WI38 (cell line): ENCODE measurements around the gene SLC4A4.

ENCODE experiments used
- H3K4me3 ChIP-seq: 2 replicates; pipeline ENCODE4 v1.5.1; 2011; ENCODE audit warnings: low read depth, mild to moderate bottlenecking, control low read depth, low read length
- TF ChIP-seq, protein P1 (sequence below): IDR thresholded peaks from 2 replicates; pipeline ENCODE4 v1.5.1; 2012; ENCODE audit warnings: low read depth, mild to moderate bottlenecking, control low read depth, low read length

Gene SLC4A4

DNA sequence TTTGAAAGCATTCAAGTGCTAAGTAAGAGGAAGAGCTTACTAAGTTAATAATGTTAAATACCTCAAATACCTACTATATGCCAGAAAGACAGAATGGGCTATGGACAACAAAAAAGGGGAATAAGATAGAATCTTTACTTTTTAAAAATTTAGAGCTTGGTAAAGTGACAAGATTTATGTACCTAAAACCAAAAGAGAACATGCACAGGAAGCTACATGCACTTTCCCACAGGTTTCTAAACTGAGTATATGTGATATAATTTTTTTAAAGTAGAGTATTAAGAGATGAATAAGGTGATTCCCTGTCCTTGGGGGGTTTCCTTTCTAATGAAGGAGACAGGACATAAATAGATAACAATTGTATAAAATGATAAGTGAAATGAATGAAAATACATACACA is 30.7 kb downstream of the SLC4A4 start:
- TF ChIP-seq, protein P1, sequence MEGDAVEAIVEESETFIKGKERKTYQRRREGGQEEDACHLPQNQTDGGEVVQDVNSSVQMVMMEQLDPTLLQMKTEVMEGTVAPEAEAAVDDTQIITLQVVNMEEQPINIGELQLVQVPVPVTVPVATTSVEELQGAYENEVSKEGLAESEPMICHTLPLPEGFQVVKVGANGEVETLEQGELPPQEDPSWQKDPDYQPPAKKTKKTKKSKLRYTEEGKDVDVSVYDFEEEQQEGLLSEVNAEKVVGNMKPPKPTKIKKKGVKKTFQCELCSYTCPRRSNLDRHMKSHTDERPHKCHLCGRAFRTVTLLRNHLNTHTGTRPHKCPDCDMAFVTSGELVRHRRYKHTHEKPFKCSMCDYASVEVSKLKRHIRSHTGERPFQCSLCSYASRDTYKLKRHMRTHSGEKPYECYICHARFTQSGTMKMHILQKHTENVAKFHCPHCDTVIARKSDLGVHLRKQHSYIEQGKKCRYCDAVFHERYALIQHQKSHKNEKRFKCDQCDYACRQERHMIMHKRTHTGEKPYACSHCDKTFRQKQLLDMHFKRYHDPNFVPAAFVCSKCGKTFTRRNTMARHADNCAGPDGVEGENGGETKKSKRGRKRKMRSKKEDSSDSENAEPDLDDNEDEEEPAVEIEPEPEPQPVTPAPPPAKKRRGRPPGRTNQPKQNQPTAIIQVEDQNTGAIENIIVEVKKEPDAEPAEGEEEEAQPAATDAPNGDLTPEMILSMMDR: no peak
- H3K4me3 ChIP-seq: no peak overlapping the region

DNA sequence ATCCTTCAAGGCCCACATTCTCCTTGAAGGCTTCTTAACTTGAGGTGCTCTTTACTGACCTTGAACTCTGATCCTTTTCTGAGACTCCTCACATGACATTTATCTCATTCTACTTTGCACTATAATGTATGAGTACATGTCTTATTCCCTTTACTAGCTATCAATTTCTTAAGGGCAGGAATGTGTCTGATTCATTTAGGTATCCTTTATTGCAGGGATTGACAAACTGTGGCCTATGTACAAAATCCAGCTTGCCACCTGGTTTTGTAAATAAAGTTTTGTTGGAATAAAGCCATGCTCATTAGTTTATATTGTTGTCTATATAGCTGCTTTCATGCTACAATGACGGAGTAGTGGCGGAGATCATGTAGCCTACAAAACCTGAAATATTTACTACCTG is 36.7 kb downstream of the SLC4A4 start:
- H3K4me3 ChIP-seq: no peak overlapping the region
- TF ChIP-seq, protein P1: no peak

DNA sequence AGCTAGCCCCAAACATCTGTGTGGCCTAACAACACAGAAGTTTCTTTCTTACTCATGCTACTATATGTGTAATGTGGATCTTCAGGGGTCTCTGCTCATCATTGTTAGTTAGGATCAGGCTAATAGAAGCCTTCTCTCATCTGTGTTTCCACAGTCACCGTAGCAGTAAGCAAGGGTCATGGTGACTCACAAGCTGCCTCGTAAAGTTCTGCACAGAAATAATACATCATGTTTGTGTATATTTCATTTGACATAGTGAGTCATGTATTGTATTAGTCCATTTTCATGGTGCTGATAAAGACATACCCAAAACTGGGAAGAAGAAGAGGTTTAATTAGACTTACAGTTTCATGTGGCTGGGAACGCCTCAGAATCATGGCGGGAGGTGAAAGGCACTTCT is 38.7 kb downstream of the SLC4A4 start:
- no peak overlapping the region for H3K4me3 ChIP-seq
- TF ChIP-seq, protein P1: no peak

DNA sequence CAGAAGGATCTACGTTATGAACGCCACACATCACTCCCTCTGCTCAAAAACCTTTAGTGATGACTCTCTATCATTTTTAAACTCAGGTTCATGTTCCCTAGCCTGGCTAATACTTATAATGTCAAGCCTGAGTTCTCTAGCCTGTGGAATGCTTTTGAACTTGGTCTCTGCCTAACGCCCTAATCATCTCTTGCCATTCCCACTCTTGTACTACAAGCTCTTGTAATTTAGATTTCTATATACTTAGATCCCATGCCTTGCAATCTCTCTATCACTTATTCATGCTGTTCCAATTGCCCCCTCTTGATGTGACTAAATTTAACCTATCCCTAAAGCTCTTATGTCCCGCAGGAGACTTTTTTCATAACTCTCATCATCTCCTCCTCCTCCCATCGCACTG is 40.3 kb downstream of the SLC4A4 start:
- TF ChIP-seq, protein P1: no peak
- H3K4me3 ChIP-seq: no peak overlapping the region

DNA sequence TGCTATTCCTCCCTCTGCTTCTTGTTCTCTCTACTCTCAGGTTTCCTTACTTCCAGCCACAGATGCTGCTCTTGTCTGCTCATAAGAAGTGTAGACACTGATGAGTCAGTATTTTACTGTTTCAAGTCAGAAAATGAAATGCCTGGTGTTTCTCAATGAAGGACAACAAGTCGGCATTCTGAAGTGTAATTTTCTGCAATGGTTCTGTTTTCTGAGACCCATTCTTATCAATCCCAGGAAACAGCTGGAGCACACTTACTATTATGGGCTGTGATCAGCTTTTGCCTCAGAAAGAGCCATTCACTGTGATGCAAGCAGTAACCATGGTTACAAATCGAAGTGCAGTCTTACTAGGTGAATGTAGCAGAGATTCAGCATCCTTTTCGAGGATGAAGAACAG is 42.0 kb downstream of the SLC4A4 start:
- TF ChIP-seq, protein P1: no peak
- no peak overlapping the region for H3K4me3 ChIP-seq

DNA sequence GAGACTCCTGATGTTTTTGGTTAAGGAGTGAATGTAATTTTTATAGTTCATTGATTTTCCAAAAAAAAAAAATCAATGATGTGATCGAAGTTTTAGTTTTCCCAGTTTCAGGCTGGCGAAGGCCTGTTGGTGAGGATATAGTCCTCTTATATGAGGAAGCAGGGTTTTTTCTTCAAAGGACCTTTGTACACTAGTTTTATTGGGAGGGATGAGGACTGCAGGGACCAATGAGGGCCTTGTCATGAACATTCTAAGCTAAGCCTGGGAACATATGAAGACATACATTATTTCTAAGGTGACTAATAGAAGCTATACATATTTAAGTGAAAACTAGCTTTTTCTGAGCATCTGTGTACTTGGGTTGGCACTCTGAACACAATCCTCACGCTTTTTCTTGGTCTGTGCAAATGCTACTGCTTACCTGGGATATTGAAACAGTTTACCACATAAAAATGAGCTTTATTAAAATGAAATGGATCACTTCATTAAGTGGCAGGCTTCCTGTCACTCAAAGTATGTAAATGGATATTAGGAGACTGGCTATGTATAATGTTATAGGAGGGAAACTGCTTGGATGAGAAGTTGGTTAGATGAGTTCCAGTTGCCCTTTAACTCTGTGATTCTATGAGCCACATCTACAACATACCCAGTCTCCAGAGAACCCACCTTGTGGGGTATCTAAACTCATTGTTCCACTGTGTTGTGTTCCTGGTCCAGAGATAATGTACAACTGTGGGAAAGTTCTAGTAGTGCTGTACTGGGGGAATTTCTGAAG is 43.5 kb downstream of the SLC4A4 start:
- H3K4me3 ChIP-seq: no peak overlapping the region
- TF ChIP-seq, protein P1: no peak

DNA sequence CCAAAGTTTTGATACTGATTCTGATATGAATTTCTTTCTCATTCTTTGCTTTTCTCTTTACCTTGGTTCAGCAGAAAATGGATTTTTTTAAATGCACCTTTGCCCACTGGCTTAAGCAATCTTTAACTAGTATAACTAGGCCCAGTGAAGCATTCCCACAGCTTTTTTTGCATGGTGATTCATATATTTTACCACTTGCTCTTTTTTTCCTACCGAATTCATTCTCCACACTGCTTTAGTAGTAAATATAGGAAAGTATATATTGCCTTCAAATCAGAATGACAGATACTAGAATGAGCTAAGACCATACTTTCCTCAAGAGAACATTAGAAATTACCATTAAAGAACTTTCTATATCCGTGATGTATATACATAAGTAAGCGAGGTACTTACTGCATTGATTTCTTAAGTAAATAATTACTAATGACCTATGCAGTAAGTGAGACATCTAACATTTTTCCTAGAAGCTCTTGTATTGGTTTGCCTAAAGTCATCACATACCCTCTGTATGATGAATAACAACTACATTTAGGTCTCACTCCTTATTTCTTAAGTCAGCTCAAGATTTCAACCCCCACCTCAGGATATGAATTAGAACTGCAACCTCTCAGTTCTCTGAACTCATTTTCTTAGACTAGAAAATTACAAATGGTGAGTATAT is 44.2 kb downstream of the SLC4A4 start:
- TF ChIP-seq, protein P1: no peak

More for the DNA sequence above, 44.2 kb downstream of the SLC4A4 start:
- H3K4me3 ChIP-seq: no peak overlapping the region
